Neural cell (in vitro differentiated cells): ENCODE measurements around the gene ASCC3. TPM values are rescaled to one million over a fixed set of nuclear protein-coding genes. Genes with fewer than 3 reads are reported as not detected.

Experiments used
- H2AFZ ChIP-seq: fragments of 200-600, 300-800 bp; sonication (generic), shearing (Covaris generic); 2 replicates; pipeline ENCODE4 v1.6.0; 2014; ENCODE audit warnings: low read depth, mild to moderate bottlenecking, antibody characterized with exemption, low read length, moderate library complexity
- H3F3A ChIP-seq: fragments of 200-600 bp; shearing (Covaris generic); 2 replicates; pipeline ENCODE4 v1.6.1; 2016; ENCODE audit warnings: mild to moderate bottlenecking, moderate library complexity, mixed read lengths, antibody characterized with exemption, low read length; ENCODE audit not compliant: insufficient read depth, poor library complexity, severe bottlenecking
- H3K27ac ChIP-seq: fragments of 200-600, 300-800 bp; sonication (generic), shearing (Covaris generic); 2 replicates; pipeline ENCODE4 v1.5.1; 2014; ENCODE audit warnings: mild to moderate bottlenecking, low read length, moderate library complexity
- H3K27me3 ChIP-seq: fragments of 300-800, 200-600 bp; sonication (generic), shearing (Covaris generic); 2 replicates; pipeline ENCODE4 v1.6.0; 2014; ENCODE audit warnings: mild to moderate bottlenecking, low read depth, low read length, moderate library complexity; ENCODE audit not compliant: insufficient read depth
- H3K36me3 ChIP-seq: fragments of 300-800, 200-600 bp; sonication (generic), shearing (Covaris generic); 2 replicates; pipeline ENCODE4 v1.5.1; 2014; ENCODE audit warnings: mild to moderate bottlenecking, antibody characterized with exemption, low read length, moderate library complexity; ENCODE audit not compliant: insufficient read depth
- H3K4me2 ChIP-seq: fragments of 300-800, 200-600 bp; sonication (generic), shearing (Covaris generic); 2 replicates; pipeline ENCODE4 v1.6.0; 2014; ENCODE audit warnings: mild to moderate bottlenecking, low read length
- H3K4me3 ChIP-seq: fragments of 300-800, 200-600 bp; sonication (generic), shearing (Covaris generic); 2 replicates; pipeline ENCODE4 v1.5.1; 2014; ENCODE audit warnings: mild to moderate bottlenecking, low read length, moderate library complexity
- H3K79me2 ChIP-seq: fragments of 200-600 bp; shearing (Covaris generic); replicated peaks from 2 replicates; pipeline ENCODE4 v1.6.0; 2014; ENCODE audit warnings: mild to moderate bottlenecking, low read length, moderate library complexity; ENCODE audit not compliant: insufficient read depth
- H3K9ac ChIP-seq: fragments of 300-800, 200-600 bp; sonication (generic), shearing (Covaris generic); 2 replicates; pipeline ENCODE4 v1.6.1; 2016; ENCODE audit warnings: mild to moderate bottlenecking, low read length, mixed read lengths
- H3K9me2 ChIP-seq: fragments of 200-600 bp; shearing (Covaris generic); 2 replicates; pipeline ENCODE4 v1.6.1; 2016; ENCODE audit warnings: mild to moderate bottlenecking, low read length, mixed read lengths; ENCODE audit not compliant: insufficient read depth
- H3K9me3 ChIP-seq: fragments of 200-600, 300-800 bp; sonication (generic), shearing (Covaris generic); 2 replicates; pipeline ENCODE4 v1.6.1; 2016; ENCODE audit warnings: mild to moderate bottlenecking, mixed run types, low read length, moderate library complexity, mixed read lengths
- H4K20me1 ChIP-seq: fragments of 200-600 bp; shearing (Covaris generic); 2 replicates; pipeline ENCODE4 v1.6.1; 2016; ENCODE audit warnings: mild to moderate bottlenecking, mixed run types; ENCODE audit not compliant: insufficient read depth
- CTCF ChIP-seq: fragments of 450-650 bp; IDR thresholded peaks from 2 replicates; pipeline ENCODE4 v1.5.1; 2014; ENCODE audit warnings: antibody characterized with exemption, mild to moderate bottlenecking, moderate library complexity; ENCODE audit not compliant: poor library complexity, severe bottlenecking
- EP300 ChIP-seq: fragments of 450-650 bp; conservative IDR thresholded peaks from 2 replicates; pipeline ENCODE4 v1.6.1; 2014; ENCODE audit warnings: antibody characterized with exemption, mild to moderate bottlenecking, moderate library complexity; ENCODE audit not compliant: poor library complexity, severe bottlenecking
- EZH2 ChIP-seq: fragments of 200-600, 300-800 bp; shearing (Covaris generic), sonication (generic); IDR thresholded peaks from 2 replicates; pipeline ENCODE4 v1.6.1; 2014; ENCODE audit warnings: antibody characterized with exemption, low read length, borderline replicate concordance, mild to moderate bottlenecking; ENCODE audit not compliant: insufficient read depth, poor library complexity, severe bottlenecking
- MXI1 ChIP-seq: fragments of 450-650 bp; conservative IDR thresholded peaks from 2 replicates; pipeline ENCODE4 v1.6.1; 2014; ENCODE audit warnings: antibody characterized with exemption, mild to moderate bottlenecking; ENCODE audit not compliant: poor library complexity, severe bottlenecking
- POLR2AphosphoS5 ChIP-seq: IDR thresholded peaks from 2 replicates; pipeline ENCODE4 v1.6.1; 2012
- RAD21 ChIP-seq: fragments of 450-650 bp; conservative IDR thresholded peaks from 2 replicates; pipeline ENCODE4 v1.6.1; 2014; ENCODE audit warnings: antibody characterized with exemption, mild to moderate bottlenecking, moderate library complexity
- REST ChIP-seq: IDR thresholded peaks from 2 replicates; pipeline ENCODE4 v1.6.1; 2012; ENCODE audit warnings: borderline replicate concordance
- SMC3 ChIP-seq: fragments of 450-650 bp; conservative IDR thresholded peaks from 2 replicates; pipeline ENCODE4 v1.6.1; 2014; ENCODE audit warnings: antibody characterized with exemption, mild to moderate bottlenecking, moderate library complexity; ENCODE audit not compliant: poor library complexity
- TAF1 ChIP-seq: IDR thresholded peaks from 2 replicates; pipeline ENCODE4 v1.6.1; 2012; ENCODE audit warnings: low read depth
- polyA plus RNA-seq: library from polyadenylated mRNA; depleted of rRNA; stranded (reverse); fragments of >200 nt; gene quantifications from 2 replicates; pipeline ENCODE4 v1.2.3, GENCODE V29; 2014

Gene ASCC3
- polyA plus RNA-seq, 1 donor from 2014 or later, result 14.9 TPM

GRCh38 chr6:100463630-100464161 is 417.4 kb downstream of the ASCC3 start:
- Histone ChIP-seq H2AFZ (no peak overlapping the region), H3K9ac (no peak overlapping the region), H3K79me2 (no peaks in the 10 kb centered on the region), H3K9me2 (no peaks in the 10 kb centered on the region), H3K4me2 (no peak overlapping the region), H3K4me3 (no peak overlapping the region), H3K9me3 (no peaks in the 10 kb centered on the region), H3K27me3 (peaks cover 100% of the 10 kb centered on the region), H3K36me3 (no peaks in the 10 kb centered on the region), H3F3A (no peaks in the 10 kb centered on the region), H4K20me1 (no peaks in the 10 kb centered on the region), H3K27ac (no peak overlapping the region)
- TF ChIP-seq MXI1 (no peak), POLR2AphosphoS5 (no peak), EP300 (no peak), SMC3 (no peak), EZH2 (no peak), CTCF (no peak), TAF1 (no peak), REST (no peak), RAD21 (no peak)

DNA sequence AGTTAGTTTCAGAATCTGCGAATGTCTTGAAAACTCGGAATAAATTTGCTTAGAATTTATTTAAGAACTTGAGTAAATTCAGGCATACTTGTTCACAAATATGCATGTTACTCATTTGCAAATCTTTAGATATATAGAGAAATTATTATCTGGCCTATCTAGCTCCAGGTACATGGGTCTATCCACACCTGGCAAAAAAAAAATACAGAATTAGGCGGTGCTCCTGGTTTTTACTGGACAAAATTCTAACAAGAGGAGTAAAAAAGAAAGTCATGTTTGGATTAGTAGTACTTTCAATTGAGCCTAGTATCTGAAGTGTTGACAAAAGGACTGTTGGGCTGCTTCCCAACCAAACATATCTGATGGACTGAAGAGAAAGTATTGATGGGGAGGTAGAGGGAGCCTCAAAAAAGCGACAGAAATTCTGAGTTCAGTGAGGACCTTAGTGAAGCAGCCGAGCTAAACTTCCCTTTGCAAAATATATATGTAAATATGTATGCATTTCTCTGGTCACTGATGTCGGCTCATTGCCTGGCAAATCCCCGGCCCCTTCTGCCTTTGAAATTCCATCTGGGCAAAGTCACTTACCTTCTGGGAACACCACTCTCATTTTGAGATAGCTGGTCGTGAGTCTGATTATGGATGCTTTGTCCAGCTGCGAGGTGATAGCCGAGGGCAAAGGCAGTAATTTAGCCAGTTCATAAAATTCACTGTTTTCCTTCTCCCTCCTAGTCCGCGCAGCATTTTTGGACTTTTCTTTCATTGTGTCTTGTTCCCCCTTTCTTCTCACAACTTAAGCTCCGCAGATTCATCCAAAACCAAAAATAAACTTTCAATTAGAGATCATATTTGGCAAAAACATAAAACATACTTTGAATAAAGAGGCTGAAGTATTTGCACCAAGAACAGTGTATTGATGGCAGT is 418.2 kb downstream of the ASCC3 start:
- no peak for TF ChIP-seq RAD21
- TF ChIP-seq TAF1, result no peak
- TF ChIP-seq SMC3, result no peak
- no peak for TF ChIP-seq MXI1
- TF ChIP-seq CTCF, result no peak
- no peak for TF ChIP-seq EP300
- TF ChIP-seq EZH2, result peak; percentile 47
- TF ChIP-seq POLR2AphosphoS5, result peak; percentile 38
- no peak for TF ChIP-seq REST
- Histone ChIP-seq H3K9me3 (no peaks in the 10 kb centered on the region), H3K9me2 (no peaks in the 10 kb centered on the region), H3K4me2 (no peak overlapping the region), H3K9ac (no peak overlapping the region), H3K4me3 (no peak overlapping the region), H3K27me3 (peaks cover 100% of the 10 kb centered on the region), H3K79me2 (no peaks in the 10 kb centered on the region), H3K27ac (no peak overlapping the region), H4K20me1 (no peaks in the 10 kb centered on the region), H3F3A (no peaks in the 10 kb centered on the region), H2AFZ (no peak overlapping the region), H3K36me3 (no peaks in the 10 kb centered on the region)
